Stomach (tissue), 4 donors: Measurements from ENCODE around the gene SLC22A2.

Experiments used
- POLR2AphosphoS5 ChIP-seq, 3 donors: sonication (generic); formaldehyde crosslinking; IDR thresholded peaks; one replicate each; pipeline ENCODE4 v1.6.1; 2016; ENCODE audit warnings: antibody characterized with exemption in 3 of 3
- TF ChIP-seq, protein P1 (sequence below), 7 experiments: fragments of 450-650 bp in 4 of 7; fragments of 200-600 bp in 3 of 7; sonication (generic) in 3 of 7; IDR thresholded peaks; one replicate each; pipeline ENCODE4 v1.5.1; 2016 to 2019; ENCODE audit warnings: antibody characterized with exemption in 7 of 7, control low read depth in 2 of 7, mild to moderate bottlenecking in 1 of 7

DNA sequence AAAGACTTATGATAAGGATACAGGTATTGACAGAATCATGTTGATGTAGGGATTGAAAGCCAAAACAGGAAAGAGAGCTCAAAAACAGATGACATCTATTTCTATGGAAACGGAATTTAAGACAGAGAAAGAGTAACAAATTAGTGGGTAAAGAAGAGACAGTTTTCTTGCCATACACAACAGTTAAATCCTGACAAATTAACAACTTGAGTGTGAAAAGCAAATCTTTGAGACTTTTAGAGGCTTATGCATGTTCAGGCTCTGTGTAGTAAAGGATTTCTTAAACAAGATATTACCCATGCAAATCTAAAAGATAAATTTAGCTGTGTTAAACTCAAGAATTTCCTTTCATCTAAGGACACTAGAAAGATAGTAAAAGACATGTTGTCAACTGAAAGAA is 68.5 kb downstream of the SLC22A2 start:
- TF ChIP-seq, protein P1, sequence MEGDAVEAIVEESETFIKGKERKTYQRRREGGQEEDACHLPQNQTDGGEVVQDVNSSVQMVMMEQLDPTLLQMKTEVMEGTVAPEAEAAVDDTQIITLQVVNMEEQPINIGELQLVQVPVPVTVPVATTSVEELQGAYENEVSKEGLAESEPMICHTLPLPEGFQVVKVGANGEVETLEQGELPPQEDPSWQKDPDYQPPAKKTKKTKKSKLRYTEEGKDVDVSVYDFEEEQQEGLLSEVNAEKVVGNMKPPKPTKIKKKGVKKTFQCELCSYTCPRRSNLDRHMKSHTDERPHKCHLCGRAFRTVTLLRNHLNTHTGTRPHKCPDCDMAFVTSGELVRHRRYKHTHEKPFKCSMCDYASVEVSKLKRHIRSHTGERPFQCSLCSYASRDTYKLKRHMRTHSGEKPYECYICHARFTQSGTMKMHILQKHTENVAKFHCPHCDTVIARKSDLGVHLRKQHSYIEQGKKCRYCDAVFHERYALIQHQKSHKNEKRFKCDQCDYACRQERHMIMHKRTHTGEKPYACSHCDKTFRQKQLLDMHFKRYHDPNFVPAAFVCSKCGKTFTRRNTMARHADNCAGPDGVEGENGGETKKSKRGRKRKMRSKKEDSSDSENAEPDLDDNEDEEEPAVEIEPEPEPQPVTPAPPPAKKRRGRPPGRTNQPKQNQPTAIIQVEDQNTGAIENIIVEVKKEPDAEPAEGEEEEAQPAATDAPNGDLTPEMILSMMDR (IDR thresholded peaks at IDR 0.05) = no peak
- no peak for TF ChIP-seq POLR2AphosphoS5 (IDR thresholded peaks at IDR 0.05)
